Epithelial cell of proximal tubule (primary cell): ENCODE results near the gene SEPHS1. TPM values are rescaled to one million over a fixed set of nuclear protein-coding genes. Genes with fewer than 3 reads are reported as not detected.

ENCODE experiments used
- DNase-seq: peaks from one replicate; pipeline ENCODE4 v3.0.0-alpha.2; 2011; ENCODE audit warnings: low read depth
- H3K4me3 ChIP-seq: 2 replicates; pipeline ENCODE4 v1.5.1; 2011; ENCODE audit warnings: low read depth, mild to moderate bottlenecking, low read length
- total RNA-seq: library from RNA; depleted of rRNA; stranded (reverse); fragments of >200 nt; gene quantifications from 2 replicates; pipeline ENCODE4 v1.2.3, GENCODE V29; 2015
- TF ChIP-seq, protein P1 (sequence below): conservative IDR thresholded peaks from 2 replicates; pipeline ENCODE4 v1.5.1; 2012; ENCODE audit warnings: low read depth, mild to moderate bottlenecking, low read length

Gene SEPHS1
- total RNA-seq, 1 donor from 2014 or later = 38.2 TPM

DNA sequence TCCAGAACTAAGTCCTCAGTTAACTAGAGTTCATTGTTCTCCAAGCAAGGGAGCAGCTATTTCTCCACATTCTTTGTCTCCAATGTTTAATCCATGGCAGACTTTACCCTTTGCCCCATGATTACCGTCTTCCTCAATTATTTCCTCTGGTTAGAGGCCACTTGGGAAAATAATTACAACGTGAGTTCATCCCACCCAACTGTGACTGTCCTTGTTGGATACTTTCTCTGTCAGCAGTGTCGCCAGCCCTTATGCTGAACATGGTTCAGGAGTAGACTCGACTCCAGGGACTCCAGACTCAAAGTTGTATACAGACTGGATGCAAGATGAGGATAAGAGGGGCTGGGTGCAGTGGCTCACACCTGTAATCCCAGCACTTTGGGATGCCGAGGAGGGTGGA is 17.1 kb upstream of the SEPHS1 start:
- TF ChIP-seq, protein P1, sequence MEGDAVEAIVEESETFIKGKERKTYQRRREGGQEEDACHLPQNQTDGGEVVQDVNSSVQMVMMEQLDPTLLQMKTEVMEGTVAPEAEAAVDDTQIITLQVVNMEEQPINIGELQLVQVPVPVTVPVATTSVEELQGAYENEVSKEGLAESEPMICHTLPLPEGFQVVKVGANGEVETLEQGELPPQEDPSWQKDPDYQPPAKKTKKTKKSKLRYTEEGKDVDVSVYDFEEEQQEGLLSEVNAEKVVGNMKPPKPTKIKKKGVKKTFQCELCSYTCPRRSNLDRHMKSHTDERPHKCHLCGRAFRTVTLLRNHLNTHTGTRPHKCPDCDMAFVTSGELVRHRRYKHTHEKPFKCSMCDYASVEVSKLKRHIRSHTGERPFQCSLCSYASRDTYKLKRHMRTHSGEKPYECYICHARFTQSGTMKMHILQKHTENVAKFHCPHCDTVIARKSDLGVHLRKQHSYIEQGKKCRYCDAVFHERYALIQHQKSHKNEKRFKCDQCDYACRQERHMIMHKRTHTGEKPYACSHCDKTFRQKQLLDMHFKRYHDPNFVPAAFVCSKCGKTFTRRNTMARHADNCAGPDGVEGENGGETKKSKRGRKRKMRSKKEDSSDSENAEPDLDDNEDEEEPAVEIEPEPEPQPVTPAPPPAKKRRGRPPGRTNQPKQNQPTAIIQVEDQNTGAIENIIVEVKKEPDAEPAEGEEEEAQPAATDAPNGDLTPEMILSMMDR = no peak
- peak; percentile 62 for DNase-seq
- no peak overlapping the region for H3K4me3 ChIP-seq

DNA sequence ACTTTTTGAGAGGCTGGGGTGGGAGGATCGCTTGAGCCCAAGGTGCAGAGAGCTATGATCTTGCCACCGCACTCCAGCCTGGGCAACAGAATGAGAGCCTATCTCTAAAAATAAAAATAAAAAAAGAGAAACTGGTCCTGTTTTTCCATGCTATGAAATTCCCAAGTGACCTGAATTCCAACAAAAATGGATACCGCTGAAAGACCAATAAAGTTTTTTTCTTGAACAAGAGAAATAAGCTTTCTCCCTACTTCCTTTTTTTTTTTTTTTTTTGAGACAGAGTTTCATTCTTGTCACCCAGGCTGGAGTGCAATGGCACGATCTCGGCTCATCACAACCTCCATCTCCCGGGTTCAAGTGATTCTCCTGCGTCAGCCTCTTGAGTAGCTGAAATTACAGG is 12.5 kb upstream of the SEPHS1 start:
- DNase-seq = no peak
- H3K4me3 ChIP-seq = no peak overlapping the region
- TF ChIP-seq, protein P1 = no peak

DNA sequence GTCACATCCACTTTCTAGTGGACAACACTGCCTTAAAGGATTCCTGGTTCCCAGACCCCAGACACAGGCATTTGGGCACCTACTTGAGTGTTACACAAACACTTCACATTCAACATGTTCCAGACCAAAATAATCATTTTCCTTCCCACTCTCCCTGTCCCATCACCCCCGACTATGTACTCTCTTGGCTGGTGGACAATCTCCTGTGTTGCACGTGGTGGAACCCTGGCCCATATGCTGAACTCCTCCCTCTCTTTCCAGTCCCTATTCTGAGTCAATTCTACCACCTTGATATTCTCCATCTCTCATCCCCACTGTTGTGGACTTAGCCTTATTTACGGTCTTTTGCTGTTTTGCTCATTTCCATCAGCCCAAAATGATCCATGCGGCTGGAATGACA is 8.3 kb upstream of the SEPHS1 start:
- no peak overlapping the region for H3K4me3 ChIP-seq
- DNase-seq = no peak
- TF ChIP-seq, protein P1 = no peak

DNA sequence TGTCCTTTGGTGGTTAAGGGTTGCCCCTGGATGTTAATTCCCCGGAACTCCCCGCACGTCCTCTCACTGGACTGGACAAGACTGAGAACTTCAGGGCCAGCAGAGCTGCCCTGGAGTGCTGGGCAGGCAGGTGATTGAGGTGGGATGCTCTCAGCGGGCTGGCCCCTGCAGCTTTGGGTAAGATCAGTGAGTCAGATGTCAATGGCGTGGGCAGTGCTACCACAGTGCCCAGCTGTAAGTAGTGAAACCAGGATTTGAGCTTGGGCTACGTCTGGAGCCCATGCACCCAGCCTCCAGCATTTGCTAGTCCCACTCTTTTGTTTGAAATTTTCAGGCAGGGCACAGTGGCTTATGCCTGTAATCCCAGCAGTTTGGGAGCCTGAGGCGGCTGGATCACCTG is 6.7 kb upstream of the SEPHS1 start:
- DNase-seq = no peak
- H3K4me3 ChIP-seq = no peak overlapping the region
- TF ChIP-seq, protein P1 = no peak

DNA sequence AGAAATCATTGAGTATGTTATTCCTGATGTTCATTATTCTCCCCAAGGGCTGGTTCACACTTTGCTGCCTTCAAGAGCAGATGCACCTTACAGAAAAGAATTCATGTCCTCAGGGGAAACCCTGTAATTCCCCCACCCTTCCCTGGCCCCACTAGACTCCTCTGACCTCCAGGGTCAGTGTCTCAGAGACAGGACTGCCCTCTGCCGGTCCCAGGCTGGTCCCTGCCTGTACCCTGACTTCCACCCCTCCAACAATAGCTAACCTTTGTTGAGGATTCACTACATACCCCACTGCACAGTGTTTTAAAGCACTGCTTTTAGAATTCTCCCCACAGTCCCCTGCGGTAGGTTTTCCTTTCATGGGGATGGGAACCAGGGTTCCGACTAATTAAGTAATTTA is 4.4 kb upstream of the SEPHS1 start:
- TF ChIP-seq, protein P1 = peak; percentile 45
- DNase-seq = no peak
- no peak overlapping the region for H3K4me3 ChIP-seq

DNA sequence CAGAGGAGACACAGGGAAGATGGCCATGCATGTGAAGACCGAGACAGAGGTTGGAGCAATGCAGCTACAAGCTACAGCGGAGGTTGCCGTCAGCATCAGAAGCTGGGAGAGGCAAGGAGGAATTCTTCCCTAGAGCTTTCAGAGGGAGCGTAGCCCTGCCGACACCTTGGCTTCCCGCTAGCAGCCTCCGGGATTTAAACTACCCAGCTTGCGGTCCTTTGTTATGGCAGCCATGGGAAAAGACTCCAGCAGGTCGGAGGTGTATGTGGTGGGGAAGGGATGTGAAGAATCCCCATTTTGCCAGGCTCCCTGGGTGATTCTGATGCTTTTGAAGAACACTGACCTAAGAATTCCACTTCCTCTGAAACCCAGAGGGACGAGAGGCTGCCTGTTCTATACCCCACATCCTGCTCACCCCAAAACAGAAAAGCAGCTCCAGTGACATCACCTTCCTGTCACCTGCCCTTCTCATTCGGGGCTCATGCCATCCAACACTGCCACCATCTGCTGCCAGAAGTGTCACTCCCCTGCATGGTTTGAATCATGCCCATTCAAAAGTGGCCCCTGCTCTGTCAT is 3.3 kb upstream of the SEPHS1 start:
- TF ChIP-seq, protein P1 = no peak
- no peak overlapping the region for H3K4me3 ChIP-seq
- no peak for DNase-seq

DNA sequence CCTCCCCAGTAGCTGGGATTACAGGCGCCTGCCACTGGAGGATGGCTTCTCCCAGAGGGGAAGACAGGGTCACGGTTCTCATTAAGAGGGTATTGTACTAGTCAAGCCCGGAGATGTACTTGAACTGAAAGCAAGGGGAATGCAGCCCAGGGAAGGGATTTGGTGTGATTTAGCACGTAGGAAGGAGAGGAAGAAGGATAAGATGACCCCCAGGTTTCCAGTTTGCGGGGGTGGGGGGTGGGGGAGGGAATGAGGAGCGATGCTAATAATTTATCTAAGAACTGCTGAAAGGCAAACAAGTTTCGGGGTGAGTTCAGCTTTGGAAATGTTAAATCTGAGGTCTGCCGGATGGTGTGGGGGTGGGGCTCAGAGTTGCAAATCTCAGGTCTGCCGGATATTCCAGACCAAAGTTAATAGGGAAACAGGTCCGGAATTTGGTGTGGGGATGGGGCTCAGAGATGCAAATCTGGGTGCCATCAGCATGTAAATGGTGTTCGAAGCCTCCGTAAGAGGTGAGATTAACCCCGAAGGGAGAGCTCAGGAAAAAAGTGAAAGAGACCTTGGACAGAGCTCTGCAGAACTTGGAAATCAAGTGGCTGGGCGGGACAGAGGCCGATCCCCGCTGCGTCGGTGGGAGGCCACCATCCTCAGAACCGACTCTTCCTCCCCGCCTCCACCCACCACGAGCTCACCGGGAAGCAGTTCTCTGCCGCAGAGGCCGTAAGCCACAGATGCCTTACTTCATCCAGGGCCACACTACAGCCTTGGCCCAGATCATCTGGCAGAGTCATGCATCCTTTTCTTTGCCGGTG is 1.6 kb upstream of the SEPHS1 start:
- TF ChIP-seq, protein P1 = no peak
- peak overlapping the region; percentile 85 for H3K4me3 ChIP-seq
- no peak for DNase-seq
